Measurements from ENCODE around the gene KRTAP21-3. TPM values are rescaled to one million over a fixed set of nuclear protein-coding genes. Genes with fewer than 3 reads are reported as not detected.

The KRTAP21-3 gene
- total and polyA plus RNA-seq, 3 donors from 2014 or later: not detected

DNA sequence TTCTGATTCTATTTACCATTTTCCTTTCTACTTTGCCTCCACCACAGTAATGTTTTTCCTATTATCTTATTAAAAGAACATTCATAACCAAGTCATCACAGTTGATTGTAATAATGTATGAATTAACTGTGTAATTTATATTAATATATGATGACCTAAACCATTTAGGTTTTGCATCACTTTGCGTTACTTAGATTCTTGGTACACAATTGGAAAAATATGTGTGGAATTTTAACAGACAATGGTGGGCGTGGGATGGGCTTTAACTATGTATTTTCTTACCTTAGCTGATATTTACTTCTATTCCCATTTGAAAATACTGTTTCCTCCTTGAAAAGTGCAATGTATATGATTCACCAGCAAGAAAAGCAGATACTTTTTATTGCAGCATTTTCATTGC, 3.6 kb downstream of the KRTAP21-3 start:
- Histone ChIP-seq H3K4me3 (no peak overlapping the region), H3K9me3 (no peaks in the 10 kb centered on the region), H3K4me1 (no peaks in the 10 kb centered on the region), H3K27ac (no peak overlapping the region), H3K27me3 (no peaks in the 10 kb centered on the region), H3K36me3 (ENCODE audit: low read depth, missing control alignments) (no peaks in the 10 kb centered on the region)
- intact Hi-C loops (cut with DNase I; ENCODE audit: low total_unique reads): no loop called here
- no peak for DNase-seq
- TF ChIP-seq POLR2A (IDR thresholded peaks at IDR 0.05) (no peak), CTCF (IDR thresholded peaks at IDR 0.05) (no peak)
- WGBS, 2 donors: 84 to 85% methylated on average over 2 of the region's 2 CpGs

DNA sequence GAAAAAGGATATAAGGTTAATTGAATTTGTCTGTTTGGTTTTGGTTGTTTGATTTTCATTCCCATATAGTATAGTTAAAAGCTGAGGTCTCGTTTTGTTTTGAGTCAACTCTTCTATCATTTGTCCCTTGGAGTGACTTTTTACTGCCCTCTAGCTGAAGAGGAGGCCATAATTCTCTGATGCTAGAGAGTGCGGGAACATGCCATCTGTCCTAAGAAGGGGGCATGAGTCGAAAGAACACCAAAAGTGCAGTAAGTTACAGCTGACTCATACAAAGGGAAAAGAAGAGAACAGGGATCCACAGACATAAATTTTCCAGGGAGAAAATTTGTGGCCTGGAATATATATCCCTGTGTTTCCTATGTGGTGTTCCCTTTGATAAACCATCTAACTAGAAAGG, 4.1 kb downstream of the KRTAP21-3 start:
- H3K36me3 ChIP-seq (ENCODE audit: low read depth, missing control alignments): no peaks in the 10 kb centered on the region
- H3K27me3 ChIP-seq: no peaks in the 10 kb centered on the region
- H3K4me1 ChIP-seq: no peaks in the 10 kb centered on the region
- no peaks in the 10 kb centered on the region for H3K9me3 ChIP-seq
- H3K4me3 ChIP-seq: no peak overlapping the region
- intact Hi-C loops (cut with DNase I; ENCODE audit: low total_unique reads): no loop called here
- TF ChIP-seq POLR2A (IDR thresholded peaks at IDR 0.05): no peak
- no peak for TF ChIP-seq CTCF (IDR thresholded peaks at IDR 0.05)
- H3K27ac ChIP-seq: no peak overlapping the region
- WGBS, 2 donors: 52 to 58% methylated on average over 3 of the region's 3 CpGs
- DNase-seq: no peak

DNA sequence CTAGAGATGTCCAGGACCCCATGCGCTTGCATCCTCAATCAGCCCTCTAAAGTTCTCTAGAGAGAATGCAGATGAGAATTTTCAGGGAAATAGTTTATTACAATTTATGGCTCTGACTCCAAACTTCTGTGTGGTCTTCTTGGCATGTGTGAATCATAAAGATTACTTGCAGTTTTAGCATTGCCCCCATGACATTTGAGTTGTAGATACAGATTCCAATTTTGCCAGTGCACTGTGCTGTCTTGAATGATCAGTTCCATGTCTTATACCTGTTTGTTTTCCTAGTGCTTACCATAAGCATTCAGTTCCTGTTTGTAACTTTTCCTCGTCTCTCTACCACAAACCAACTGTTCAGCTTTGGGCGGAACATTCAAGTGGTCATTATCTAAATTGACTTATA, 4.8 kb downstream of the KRTAP21-3 start:
- intact Hi-C loops (cut with DNase I; ENCODE audit: low total_unique reads): no loop called here
- H3K27ac ChIP-seq: no peak overlapping the region
- H3K27me3 ChIP-seq: no peaks in the 10 kb centered on the region
- no peak overlapping the region for H3K4me3 ChIP-seq
- H3K36me3 ChIP-seq (ENCODE audit: low read depth, missing control alignments): no peaks in the 10 kb centered on the region
- 76 to 86% methylated on average over 3 of the region's 3 CpGs for WGBS, 2 donors
- TF ChIP-seq CTCF (IDR thresholded peaks at IDR 0.05) (no peak), POLR2A (IDR thresholded peaks at IDR 0.05) (no peak)
- no peaks in the 10 kb centered on the region for H3K9me3 ChIP-seq
- no peaks in the 10 kb centered on the region for H3K4me1 ChIP-seq
- no peak for DNase-seq

DNA sequence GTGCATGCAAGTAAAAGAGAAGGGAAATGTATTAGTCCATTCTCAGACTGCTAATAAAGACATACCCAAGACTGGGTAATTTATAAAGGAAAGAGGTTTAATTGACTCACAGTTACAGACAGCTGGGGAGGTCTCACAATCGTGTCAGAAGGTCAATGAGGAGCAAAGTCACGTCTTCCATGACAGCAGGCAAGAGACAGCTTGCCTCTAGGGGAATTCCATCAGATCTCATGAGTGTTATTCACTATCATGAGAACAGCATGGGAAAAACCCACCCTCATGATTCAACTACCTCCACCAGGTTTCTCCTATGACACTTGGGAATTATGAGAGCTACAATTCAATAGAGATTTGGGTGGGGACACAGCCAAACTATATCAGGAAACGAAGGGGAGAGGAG, 8.1 kb downstream of the KRTAP21-3 start:
- H3K4me3 ChIP-seq: no peak overlapping the region
- no peak overlapping the region for H3K27ac ChIP-seq
- TF ChIP-seq POLR2A (IDR thresholded peaks at IDR 0.05) (no peak), CTCF (IDR thresholded peaks at IDR 0.05) (no peak)
- 45 to 46% methylated on average over 3 of the region's 3 CpGs for WGBS, 2 donors
- H3K36me3 ChIP-seq (ENCODE audit: low read depth, missing control alignments): no peaks in the 10 kb centered on the region
- H3K27me3 ChIP-seq: no peaks in the 10 kb centered on the region
- DNase-seq: no peak
- H3K4me1 ChIP-seq: no peaks in the 10 kb centered on the region
- H3K9me3 ChIP-seq: no peaks in the 10 kb centered on the region
- intact Hi-C loops (cut with DNase I; ENCODE audit: low total_unique reads): no loop called here

DNA sequence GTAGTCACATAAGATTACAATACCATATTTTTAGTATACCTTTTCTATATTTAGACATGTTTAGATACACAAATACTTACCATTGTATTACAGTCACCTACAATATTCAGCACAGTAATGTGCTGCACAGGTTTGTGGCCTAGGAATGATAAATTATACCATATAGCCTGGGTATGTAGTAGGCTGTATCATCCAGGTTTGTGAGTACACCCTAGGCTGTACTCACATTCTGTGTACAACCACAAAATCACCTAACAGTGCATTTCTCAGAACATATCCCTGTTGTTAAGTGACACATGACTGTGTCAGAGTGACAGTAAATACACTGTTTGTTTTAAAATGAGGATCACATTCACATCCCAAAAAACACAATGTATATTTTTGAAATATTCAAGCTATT, 11.2 kb downstream of the KRTAP21-3 start:
- intact Hi-C loops (cut with DNase I; ENCODE audit: low total_unique reads): no loop called here
- Histone ChIP-seq H3K4me1 (no peaks in the 10 kb centered on the region), H3K36me3 (ENCODE audit: low read depth, missing control alignments) (no peaks in the 10 kb centered on the region), H3K27me3 (no peaks in the 10 kb centered on the region), H3K4me3 (no peak overlapping the region), H3K27ac (no peak overlapping the region), H3K9me3 (no peaks in the 10 kb centered on the region)
- TF ChIP-seq CTCF (IDR thresholded peaks at IDR 0.05) (no peak), POLR2A (IDR thresholded peaks at IDR 0.05) (no peak)
- DNase-seq: no peak

All from testis (tissue), 3 donors.